ENCODE data around the gene CPED1.
"Not testable (repeated sequence)": the region's sequence is repeated elsewhere in the genome, so short reads cannot be mapped to it uniquely, and the experiment has no call there.

The CPED1 gene

GRCh38 chr7:121020989-121021969 lies 32.8 kb downstream of the CPED1 start:
- no peak for DNase-seq

GRCh38 chr7:121023194-121023593 lies 34.7 kb downstream of the CPED1 start:
- DNase-seq: no peak

GRCh38 chr7:121023683-121024511 lies 35.4 kb downstream of the CPED1 start:
- DNase-seq: no peak

- DNase-seq: no peak
Measured at GRCh38 chr7:121024611-121025010, 36.1 kb downstream of the CPED1 start.

GRCh38 chr7:121026159-121026558 lies 37.6 kb downstream of the CPED1 start:
- DNase-seq: no peak

GRCh38 chr7:121026577-121027111 lies 38.1 kb downstream of the CPED1 start:
- DNase-seq: no peak

- DNase-seq: no peak
Measured at GRCh38 chr7:121027761-121028669, 39.5 kb downstream of the CPED1 start.

GRCh38 chr7:121029302-121029701 lies 40.8 kb downstream of the CPED1 start:
- DNase-seq: no peak

GRCh38 chr7:121030308-121030707 lies 41.8 kb downstream of the CPED1 start:
- DNase-seq: no peak

- no peak for DNase-seq
Measured at GRCh38 chr7:121032645-121033460, 44.3 kb downstream of the CPED1 start.

GRCh38 chr7:121034929-121035328 lies 46.4 kb downstream of the CPED1 start:
- no peak for DNase-seq

GRCh38 chr7:121036776-121037175 lies 48.3 kb downstream of the CPED1 start:
- not testable (repeated sequence) for DNase-seq

- DNase-seq: not testable (repeated sequence)
Measured at GRCh38 chr7:121037329-121037728, 48.8 kb downstream of the CPED1 start.

GRCh38 chr7:121037957-121038716 lies 49.6 kb downstream of the CPED1 start:
- no peak for DNase-seq

GRCh38 chr7:121038717-121039509 lies 50.4 kb downstream of the CPED1 start:
- no peak for DNase-seq

GRCh38 chr7:121039510-121039822 lies 51.0 kb downstream of the CPED1 start:
- no peak for DNase-seq

- DNase-seq: no peak
Measured at GRCh38 chr7:121039994-121040393, 51.5 kb downstream of the CPED1 start.

GRCh38 chr7:121041516-121042148 lies 53.1 kb downstream of the CPED1 start:
- no peak for DNase-seq

GRCh38 chr7:121042195-121042594 lies 53.7 kb downstream of the CPED1 start:
- DNase-seq: no peak

Measured in stimulated activated CD8-positive, alpha-beta memory T cell treated with anti-CD3 and anti-CD28 coated beads, Interleukin-4, amount 100 ng/mL, for 48 hours (primary cell).